HG02970 (cell line): ENCODE measurements around the gene WIPF1.
"Not testable (repeated sequence)": the region's sequence is repeated elsewhere in the genome, so short reads cannot be mapped to it uniquely, and the experiment has no call there.

Experiments
- ATAC-seq: cut with Tn5 transposase; IDR thresholded peaks from one replicate; pipeline ENCODE4 v1.9.1; 2021; ENCODE audit warnings: mild to moderate bottlenecking, moderate library complexity, moderate number of reproducible peaks; ENCODE audit not compliant: unreplicated experiment, low FRiP score

The WIPF1 gene

GRCh38 chr2:174548021-174548420 is 49.6 kb downstream of the WIPF1 start:
- ATAC-seq, result not testable (repeated sequence)

- ATAC-seq, result no peak
These were observed 50.8 kb downstream of the WIPF1 start for GRCh38 chr2:174546519-174547506.

- no peak for ATAC-seq
These were observed 52.4 kb downstream of the WIPF1 start for GRCh38 chr2:174545240-174545639.

- no peak for ATAC-seq
These were observed 52.8 kb downstream of the WIPF1 start for GRCh38 chr2:174544802-174545201.

GRCh38 chr2:174544156-174544555 is 53.4 kb downstream of the WIPF1 start:
- no peak for ATAC-seq

GRCh38 chr2:174540893-174541292 is 56.7 kb downstream of the WIPF1 start:
- no peak for ATAC-seq

- ATAC-seq, result no peak
These were observed 61.6 kb downstream of the WIPF1 start for GRCh38 chr2:174535757-174536703.

- ATAC-seq, result no peak
These were observed 62.5 kb downstream of the WIPF1 start for GRCh38 chr2:174535083-174535482.

- no peak for ATAC-seq
These were observed 67.7 kb downstream of the WIPF1 start for GRCh38 chr2:174529916-174530315.

- ATAC-seq, result no peak
These were observed 69.6 kb downstream of the WIPF1 start for GRCh38 chr2:174527959-174528358.

GRCh38 chr2:174527101-174527721 is 70.4 kb downstream of the WIPF1 start:
- no peak for ATAC-seq

GRCh38 chr2:174524527-174524926 is 73.1 kb downstream of the WIPF1 start:
- no peak for ATAC-seq

- no peak for ATAC-seq
These were observed 75.1 kb downstream of the WIPF1 start for GRCh38 chr2:174522553-174522952.

- ATAC-seq, result no peak
These were observed 79.2 kb downstream of the WIPF1 start for GRCh38 chr2:174518395-174518794.

GRCh38 chr2:174516501-174517378 is 80.9 kb downstream of the WIPF1 start:
- ATAC-seq, result no peak

- no peak for ATAC-seq
These were observed 85.3 kb downstream of the WIPF1 start for GRCh38 chr2:174512345-174512744.

- no peak for ATAC-seq
These were observed 85.9 kb downstream of the WIPF1 start for GRCh38 chr2:174511580-174512260.

- ATAC-seq, result no peak
These were observed 86.9 kb downstream of the WIPF1 start for GRCh38 chr2:174510583-174511189.
